ENCODE results near the gene UMAD1. TPM values are rescaled to one million over a fixed set of nuclear protein-coding genes. Genes with fewer than 3 reads are reported as not detected.

Gene UMAD1
- polyA plus RNA-seq, 1 of the 3 experiments (the other 2 are of a cell fraction): 13.9 TPM

DNA sequence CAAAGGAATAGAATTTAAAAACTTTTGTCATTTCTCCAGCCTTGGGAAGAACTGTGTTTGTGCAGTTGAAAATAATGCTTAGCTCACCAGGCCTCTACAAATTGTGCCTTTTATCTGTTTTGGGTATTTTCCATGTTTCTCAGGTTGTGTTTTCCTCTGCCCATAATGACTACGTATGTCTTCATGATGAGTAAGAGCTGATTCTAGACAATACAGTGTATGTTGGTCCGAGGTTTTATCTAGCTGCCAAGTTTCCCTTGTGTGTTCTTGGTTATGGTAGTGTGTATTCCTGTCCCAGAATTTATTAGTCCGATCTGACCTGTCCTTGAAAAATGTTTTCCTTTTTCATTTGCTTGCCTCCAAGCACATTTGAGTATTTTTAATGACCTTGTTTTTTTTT is 244.3 kb downstream of the UMAD1 start:
- no peak overlapping the region for H3K27ac ChIP-seq (ENCODE audit: low read depth in 2 of 2, low read length in 1 of 2)
- no peaks in the 10 kb centered on the region for H3K9me2 ChIP-seq
- ChIA-PET POLR2A (no interaction called here), CTCF (interaction anchor here (2.7 kb wide), 1 partner anchor 12 kb away, joined by 9 read pairs; no protein-coding TSS in a partner anchor)
- DNase-seq: no peak
- H3K4me3 ChIP-seq (ENCODE audit: low read depth in 2 of 2, low read length in 1 of 2): no peak overlapping the region
- H3K9ac ChIP-seq: no peak overlapping the region
- no peaks in the 10 kb centered on the region for H4K20me1 ChIP-seq (ENCODE audit: insufficient read depth)
- H2AFZ ChIP-seq (ENCODE audit: low read depth): no peak overlapping the region
- no peak for TF ChIP-seq RCOR1 (IDR thresholded peaks at IDR 0.05; ENCODE audit: low read length)
- TF ChIP-seq JUND (IDR thresholded peaks at IDR 0.05): no peak
- TF ChIP-seq YY1 (IDR thresholded peaks at IDR 0.05; ENCODE audit: low read depth): no peak
- no peak for TF ChIP-seq NFIC (IDR thresholded peaks at IDR 0.05; ENCODE audit: borderline replicate concordance)
- TF ChIP-seq, protein P1, sequence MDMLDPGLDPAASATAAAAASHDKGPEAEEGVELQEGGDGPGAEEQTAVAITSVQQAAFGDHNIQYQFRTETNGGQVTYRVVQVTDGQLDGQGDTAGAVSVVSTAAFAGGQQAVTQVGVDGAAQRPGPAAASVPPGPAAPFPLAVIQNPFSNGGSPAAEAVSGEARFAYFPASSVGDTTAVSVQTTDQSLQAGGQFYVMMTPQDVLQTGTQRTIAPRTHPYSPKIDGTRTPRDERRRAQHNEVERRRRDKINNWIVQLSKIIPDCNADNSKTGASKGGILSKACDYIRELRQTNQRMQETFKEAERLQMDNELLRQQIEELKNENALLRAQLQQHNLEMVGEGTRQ (IDR thresholded peaks at IDR 0.05; ENCODE audit: borderline replicate concordance, low read depth, low read length): no peak
- TF ChIP-seq, protein P2, sequence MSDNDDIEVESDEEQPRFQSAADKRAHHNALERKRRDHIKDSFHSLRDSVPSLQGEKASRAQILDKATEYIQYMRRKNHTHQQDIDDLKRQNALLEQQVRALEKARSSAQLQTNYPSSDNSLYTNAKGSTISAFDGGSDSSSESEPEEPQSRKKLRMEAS (IDR thresholded peaks at IDR 0.05; ENCODE audit: low read depth): no peak
- no peak for TF ChIP-seq ZBTB33 (IDR thresholded peaks at IDR 0.05; ENCODE audit: borderline replicate concordance, low read depth)
- no peak for TF ChIP-seq EZH2phosphoT487 (IDR thresholded peaks at IDR 0.05; ENCODE audit: borderline replicate concordance, low read depth)
- no peak for TF ChIP-seq TCF12 (IDR thresholded peaks at IDR 0.05)
- no peak for TF ChIP-seq CHD2 (IDR thresholded peaks at IDR 0.05; ENCODE audit: low read length, partially characterized antibody)
- no peak for TF ChIP-seq FOXJ3 (CRISPR knock-in tag; IDR thresholded peaks at IDR 0.05)
- TF ChIP-seq ELF1 (IDR thresholded peaks at IDR 0.05): no peak
- no peak for TF ChIP-seq EP300 (IDR thresholded peaks at IDR 0.05; ENCODE audit: borderline replicate concordance in 1 of 2, low read depth in 1 of 2, low read length in 1 of 2)
- TF ChIP-seq, protein P3, sequence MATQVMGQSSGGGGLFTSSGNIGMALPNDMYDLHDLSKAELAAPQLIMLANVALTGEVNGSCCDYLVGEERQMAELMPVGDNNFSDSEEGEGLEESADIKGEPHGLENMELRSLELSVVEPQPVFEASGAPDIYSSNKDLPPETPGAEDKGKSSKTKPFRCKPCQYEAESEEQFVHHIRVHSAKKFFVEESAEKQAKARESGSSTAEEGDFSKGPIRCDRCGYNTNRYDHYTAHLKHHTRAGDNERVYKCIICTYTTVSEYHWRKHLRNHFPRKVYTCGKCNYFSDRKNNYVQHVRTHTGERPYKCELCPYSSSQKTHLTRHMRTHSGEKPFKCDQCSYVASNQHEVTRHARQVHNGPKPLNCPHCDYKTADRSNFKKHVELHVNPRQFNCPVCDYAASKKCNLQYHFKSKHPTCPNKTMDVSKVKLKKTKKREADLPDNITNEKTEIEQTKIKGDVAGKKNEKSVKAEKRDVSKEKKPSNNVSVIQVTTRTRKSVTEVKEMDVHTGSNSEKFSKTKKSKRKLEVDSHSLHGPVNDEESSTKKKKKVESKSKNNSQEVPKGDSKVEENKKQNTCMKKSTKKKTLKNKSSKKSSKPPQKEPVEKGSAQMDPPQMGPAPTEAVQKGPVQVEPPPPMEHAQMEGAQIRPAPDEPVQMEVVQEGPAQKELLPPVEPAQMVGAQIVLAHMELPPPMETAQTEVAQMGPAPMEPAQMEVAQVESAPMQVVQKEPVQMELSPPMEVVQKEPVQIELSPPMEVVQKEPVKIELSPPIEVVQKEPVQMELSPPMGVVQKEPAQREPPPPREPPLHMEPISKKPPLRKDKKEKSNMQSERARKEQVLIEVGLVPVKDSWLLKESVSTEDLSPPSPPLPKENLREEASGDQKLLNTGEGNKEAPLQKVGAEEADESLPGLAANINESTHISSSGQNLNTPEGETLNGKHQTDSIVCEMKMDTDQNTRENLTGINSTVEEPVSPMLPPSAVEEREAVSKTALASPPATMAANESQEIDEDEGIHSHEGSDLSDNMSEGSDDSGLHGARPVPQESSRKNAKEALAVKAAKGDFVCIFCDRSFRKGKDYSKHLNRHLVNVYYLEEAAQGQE (IDR thresholded peaks at IDR 0.05; ENCODE audit: low read depth, low read length): no peak
- TF ChIP-seq TEAD4 (IDR thresholded peaks at IDR 0.05; ENCODE audit: borderline replicate concordance, insufficient read depth): no peak
- no peak for TF ChIP-seq GATA2 (CRISPR knock-in tag; IDR thresholded peaks at IDR 0.05)
- no peaks in the 10 kb centered on the region for H3K27me3 ChIP-seq (ENCODE audit: insufficient read depth)
- peaks cover 0 to 3% of the 10 kb centered on the region in 2 experiments; a peak in 1 of 4 replicates for H3K4me1 ChIP-seq (ENCODE audit: control insufficient read depth in 1 of 2, insufficient read depth in 2 of 2, low read depth in 1 of 2, low read length in 1 of 2)
- no peaks in the 10 kb centered on the region for H3K36me3 ChIP-seq (replicated peaks in 1 of 2; ENCODE audit: control insufficient read depth in 1 of 2, insufficient read depth in 2 of 2, low read length in 1 of 2)
- H3K79me2 ChIP-seq (ENCODE audit: insufficient read depth): no peaks in the 10 kb centered on the region
- no peaks in the 10 kb centered on the region for H3K9me3 ChIP-seq
- no peak overlapping the region for H3K4me2 ChIP-seq
- no peaks in the 10 kb centered on the region for H3F3A ChIP-seq (replicated peaks; ENCODE audit: insufficient read depth)
- WGBS (ENCODE audit: low lambda C conversion rate): 55% methylated on average over 3 of the region's 3 CpGs
